ENCODE data around the gene CEACAM19. TPM values are rescaled to one million over a fixed set of nuclear protein-coding genes. Genes with fewer than 3 reads are reported as not detected.
"Not testable (repeated sequence)": the region's sequence is repeated elsewhere in the genome, so short reads cannot be mapped to it uniquely, and the experiment has no call there.

The CEACAM19 gene, protein sequence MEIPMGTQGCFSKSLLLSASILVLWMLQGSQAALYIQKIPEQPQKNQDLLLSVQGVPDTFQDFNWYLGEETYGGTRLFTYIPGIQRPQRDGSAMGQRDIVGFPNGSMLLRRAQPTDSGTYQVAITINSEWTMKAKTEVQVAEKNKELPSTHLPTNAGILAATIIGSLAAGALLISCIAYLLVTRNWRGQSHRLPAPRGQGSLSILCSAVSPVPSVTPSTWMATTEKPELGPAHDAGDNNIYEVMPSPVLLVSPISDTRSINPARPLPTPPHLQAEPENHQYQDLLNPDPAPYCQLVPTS
- total RNA-seq (2014; rRNA removed; shearing (Covaris generic)), result 0.46 and 0.59 TPM in 2 replicates
- polyA plus RNA-seq (2014; cell fraction: nucleus; rRNA removed), result 0.57 and 1.2 TPM in 2 replicates

DNA sequence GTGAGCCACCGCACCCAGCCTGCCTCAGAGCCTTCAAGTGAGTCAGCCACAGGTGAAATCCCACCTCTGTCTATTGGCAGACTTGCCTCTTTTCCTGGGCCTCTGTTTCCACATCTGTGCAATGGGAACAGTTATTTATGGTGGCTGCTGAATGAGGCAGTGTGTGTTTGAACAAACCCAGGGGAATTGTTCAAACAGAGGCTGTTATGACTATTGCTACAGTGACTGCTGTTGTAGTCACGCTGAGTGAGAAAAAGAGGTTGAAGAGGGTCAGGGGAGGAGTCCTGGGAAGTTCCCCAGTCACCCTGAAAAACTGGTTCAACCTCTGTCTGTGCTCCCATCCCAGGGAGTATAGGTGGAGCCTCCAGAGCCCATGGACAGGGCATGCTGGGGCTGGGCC is at the start of gene CEACAM19:
Gene CEACAM19 (plus strand): TSS at position 83 of the 400 bp plus-strand sequence. CDS start 450 bp downstream, outside the sequence.
- no peak for DNase-seq (ENCODE audit: extremely low read depth, low read depth)

DNA sequence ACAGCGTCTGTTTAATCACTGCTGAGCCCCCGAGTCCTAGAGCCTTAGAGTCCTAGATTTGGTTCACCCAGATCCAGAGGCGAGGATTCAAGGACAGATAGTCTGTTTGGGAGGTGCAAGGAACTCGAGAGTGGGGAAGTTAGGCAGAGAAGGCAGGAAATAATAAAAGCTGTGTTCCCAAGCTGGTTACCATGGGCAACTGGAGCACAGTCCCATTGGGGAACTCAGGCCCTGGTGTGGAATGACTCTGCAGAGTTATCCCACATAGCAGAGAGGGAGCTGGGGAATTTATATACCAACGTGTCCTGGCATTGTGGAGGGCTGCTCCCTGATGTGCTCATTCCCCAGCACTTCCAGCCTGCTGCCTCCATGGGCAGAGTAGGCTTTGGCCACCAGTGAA is 48.2 kb upstream of the CEACAM19 start:
- no peak for DNase-seq (ENCODE audit: extremely low read depth, low read depth)

DNA sequence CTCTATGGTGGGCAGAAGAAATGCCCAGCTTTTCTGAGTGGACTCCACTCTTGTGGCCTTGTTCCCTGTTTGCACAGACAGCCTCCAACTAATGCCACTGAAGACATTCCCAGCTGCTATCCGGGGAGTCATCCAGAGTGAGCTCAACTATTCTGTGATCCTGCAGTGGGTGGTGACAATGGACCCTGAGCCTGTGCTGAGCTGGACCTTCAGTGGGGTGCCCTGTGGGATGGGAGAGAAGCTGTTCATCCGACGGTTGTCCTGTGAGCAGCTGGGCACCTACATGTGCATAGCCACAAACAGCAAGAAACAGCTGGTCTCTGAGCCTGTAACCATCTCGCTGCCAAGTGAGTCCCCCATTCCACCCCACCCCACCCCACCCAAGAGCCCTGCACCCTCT is 47.7 kb upstream of the CEACAM19 start:
- DNase-seq (ENCODE audit: extremely low read depth, low read depth), result no peak

DNA sequence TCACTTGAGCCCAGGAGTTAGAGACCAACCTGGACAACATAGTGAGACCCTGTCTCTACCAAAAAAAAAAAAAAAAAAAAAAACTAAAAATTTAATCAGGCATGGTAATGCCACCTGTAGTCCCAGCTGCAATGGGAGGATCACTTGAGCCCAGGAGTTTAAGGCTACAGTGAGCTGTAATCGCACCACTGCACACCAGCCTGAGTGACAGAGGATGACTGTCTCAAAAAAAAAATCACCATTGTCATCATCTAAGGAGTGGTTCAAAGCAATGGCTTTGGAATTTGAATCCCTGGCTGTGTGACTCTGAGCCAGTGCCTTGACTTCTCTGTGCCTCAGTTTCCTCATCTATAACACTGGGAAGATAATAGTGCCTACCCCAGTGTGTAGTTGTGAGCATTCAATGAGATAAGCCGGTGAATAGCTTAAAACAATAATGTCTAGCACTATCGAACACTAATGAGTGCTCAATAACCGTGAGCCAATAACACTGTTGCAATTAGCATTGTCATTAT is 46.4 kb upstream of the CEACAM19 start:
- no peak for DNase-seq (ENCODE audit: extremely low read depth, low read depth)

DNA sequence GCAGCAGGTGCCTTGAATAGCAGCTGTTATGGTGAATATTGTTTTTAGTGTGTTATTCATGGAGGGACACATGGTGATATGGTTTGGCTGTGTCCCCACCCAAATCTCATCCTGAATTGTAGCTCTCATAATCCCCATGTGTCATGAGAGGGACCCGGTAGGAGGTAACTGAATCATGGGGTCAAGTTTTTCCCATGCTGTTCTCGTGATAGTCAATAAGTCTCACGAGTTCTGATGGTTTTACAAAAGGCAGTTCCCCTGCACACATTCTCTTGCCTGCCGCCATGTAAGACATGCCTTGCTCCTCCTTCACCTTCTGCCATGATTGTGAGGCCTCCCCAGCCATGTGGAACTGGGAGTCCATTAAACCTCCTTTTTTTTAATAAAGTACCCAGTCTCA is 45.6 kb upstream of the CEACAM19 start:
- not testable (repeated sequence) for DNase-seq (ENCODE audit: extremely low read depth, low read depth)

DNA sequence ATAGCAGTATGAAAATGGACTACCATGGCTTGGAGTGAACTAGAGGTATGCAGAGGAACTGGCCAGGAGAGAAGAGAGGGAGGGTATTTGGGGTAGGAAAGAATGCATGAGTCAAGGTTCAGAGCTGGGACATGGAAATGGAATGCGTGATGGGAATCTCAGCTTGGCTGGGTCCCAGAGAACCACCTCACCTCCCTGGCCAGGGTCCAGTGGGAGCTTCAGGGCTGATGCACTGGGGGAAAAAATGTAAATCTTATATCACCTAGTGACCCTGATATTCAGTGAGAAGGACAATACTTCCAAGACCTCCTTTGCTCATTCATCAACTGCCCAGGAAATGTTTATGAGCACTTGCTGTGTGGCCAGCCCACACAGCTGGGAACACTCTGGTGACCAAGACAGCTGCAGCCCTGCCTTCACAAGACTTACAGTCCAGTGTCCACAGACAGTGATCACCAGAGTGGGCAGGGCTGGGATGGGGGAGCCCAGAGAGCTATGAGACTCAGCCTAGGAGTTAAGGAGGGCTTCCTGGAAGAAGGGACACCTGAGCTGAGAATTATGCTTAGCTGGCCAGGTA is 45.1 kb upstream of the CEACAM19 start:
- DNase-seq (ENCODE audit: extremely low read depth, low read depth), result no peak

DNA sequence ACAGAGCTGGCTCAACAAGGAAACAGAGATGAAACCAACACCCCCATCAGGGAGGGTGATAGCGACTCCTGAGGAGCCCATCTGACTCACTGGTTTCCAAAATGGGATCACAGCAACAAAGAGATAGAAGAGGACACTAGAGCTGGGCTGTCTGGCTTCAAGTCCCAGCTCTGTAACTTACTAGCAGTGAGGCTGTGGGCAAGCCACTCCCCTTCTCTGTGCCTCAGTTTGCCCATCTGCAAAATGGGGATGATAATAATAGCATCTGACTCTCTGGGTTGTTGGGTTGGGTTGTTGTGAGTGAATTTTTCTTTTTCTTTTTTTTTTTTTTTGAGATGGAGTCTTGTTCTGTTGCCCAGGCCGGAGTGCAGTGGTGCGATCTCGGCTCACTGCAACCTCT is 43.7 kb upstream of the CEACAM19 start:
- no peak for DNase-seq (ENCODE audit: extremely low read depth, low read depth)

DNA sequence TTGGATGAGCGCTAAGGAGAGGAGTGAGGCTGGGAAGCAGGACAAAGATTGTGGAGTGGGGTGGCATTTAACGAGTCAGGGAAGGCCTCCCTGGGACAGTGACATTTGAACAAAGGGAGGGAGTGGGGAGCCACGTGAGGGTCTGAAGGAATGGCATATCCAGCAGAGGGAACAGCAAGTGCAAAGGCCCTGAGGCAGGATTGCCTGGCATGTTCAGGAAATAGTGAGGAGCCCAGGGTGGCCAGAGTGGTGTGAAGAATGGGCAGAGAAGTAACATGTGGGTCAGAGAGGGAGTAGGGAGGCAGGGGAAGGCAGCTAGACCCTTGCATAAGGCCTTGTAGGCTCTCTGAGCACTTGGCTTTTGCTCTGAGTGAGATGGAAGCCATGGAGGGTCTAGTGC is 42.5 kb upstream of the CEACAM19 start:
- no peak for DNase-seq (ENCODE audit: extremely low read depth, low read depth)

DNA sequence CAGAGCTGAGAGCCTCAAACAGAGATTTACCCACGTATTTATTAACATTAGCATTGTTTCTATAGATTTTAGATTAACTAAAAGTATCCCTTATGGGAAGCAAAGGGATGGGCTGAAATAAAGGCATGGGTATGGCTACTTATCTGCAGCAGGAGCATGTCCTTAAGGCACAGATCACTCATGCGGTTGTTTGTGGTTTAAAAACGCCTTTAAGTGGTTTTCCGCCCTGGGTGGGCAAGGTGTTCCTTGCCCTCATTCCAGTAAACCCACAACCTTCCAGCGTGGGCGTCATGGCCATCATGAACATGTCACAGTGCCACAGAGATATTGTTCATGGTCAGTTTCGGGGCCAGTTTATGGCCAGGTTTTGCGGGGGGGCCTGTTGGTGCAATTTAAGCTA is 39.7 kb upstream of the CEACAM19 start:
- DNase-seq (ENCODE audit: extremely low read depth, low read depth), result not testable (repeated sequence)

DNA sequence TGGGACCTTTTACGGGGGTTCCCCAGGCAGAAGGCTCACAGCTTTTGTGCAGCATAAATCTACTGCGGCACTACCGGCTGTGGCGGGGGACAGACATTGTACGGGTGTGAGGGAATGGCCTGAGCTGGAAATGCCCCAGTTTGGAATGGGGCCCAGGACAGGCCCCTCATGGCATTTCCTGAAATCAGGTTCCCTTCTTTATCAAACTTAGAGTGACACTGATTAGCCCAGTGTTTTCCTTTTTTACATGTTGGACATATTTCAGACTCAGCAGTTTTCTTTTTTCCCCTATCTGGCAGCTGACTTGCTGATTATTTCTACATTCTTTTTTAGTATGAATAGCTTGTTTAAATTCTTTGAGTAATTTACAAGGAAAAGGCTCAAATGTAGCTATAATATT is 37.2 kb upstream of the CEACAM19 start:
- DNase-seq (ENCODE audit: extremely low read depth, low read depth), result not testable (repeated sequence)

DNA sequence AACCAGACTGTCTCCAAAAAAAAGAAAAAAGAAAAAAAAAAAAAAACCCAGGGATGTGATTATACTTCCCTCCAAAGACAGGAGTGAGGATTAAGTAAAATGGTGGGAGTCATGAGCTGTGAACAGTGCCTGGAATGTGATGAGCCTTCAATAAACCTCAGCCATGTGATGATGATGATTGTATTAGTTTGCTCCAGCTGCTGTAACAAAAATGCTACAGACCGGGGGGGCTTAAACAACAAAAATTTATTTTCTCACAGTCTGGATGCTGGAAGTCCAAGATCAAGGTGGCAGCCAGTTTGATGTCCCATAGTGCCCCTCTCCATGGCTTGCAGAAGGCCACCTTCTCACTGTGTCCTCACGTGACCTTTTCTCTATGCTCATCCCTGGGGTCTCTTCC is 36.5 kb upstream of the CEACAM19 start:
- no peak for DNase-seq (ENCODE audit: extremely low read depth, low read depth)

DNA sequence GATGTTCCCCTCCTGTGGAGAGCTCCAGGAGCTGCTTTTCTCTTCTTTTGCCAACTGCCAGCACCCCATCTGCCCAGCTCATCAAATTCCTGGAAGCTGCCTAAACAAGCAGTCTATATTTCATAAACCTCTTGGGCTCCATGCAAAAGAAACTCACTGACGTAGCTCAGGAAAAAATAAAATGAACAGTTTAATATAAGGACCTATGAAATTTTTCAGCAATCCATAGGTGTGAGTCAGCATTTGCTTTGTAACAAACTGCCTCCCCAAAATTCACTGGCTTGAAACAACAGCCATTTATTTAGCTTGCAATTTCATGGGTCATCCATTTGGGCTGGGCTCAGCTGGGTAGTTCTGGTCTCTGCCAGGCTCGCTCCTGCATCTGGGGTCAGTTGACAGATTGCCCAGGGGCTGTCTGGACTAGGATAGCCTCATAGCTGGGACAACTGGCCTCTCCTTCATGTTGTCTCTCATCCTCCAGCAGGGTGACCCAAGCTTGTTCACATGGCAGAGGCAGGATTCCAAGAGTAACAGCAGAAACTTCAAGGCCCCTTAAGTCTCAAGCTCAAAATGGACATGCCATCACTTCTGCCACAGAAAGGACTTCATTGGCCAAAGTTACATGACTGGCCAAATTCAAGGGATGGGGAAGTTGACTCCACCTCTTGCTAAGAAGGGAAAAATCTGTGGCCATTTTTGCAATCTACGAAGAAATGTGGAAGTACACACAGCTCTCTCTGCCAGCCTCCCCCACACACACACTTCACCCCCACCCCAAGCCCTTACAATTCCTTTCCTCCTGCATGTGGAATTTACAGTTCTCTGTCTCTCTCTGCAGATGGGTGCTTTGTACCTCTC is 35.5 kb upstream of the CEACAM19 start:
- DNase-seq (ENCODE audit: extremely low read depth, low read depth), result no peak

DNA sequence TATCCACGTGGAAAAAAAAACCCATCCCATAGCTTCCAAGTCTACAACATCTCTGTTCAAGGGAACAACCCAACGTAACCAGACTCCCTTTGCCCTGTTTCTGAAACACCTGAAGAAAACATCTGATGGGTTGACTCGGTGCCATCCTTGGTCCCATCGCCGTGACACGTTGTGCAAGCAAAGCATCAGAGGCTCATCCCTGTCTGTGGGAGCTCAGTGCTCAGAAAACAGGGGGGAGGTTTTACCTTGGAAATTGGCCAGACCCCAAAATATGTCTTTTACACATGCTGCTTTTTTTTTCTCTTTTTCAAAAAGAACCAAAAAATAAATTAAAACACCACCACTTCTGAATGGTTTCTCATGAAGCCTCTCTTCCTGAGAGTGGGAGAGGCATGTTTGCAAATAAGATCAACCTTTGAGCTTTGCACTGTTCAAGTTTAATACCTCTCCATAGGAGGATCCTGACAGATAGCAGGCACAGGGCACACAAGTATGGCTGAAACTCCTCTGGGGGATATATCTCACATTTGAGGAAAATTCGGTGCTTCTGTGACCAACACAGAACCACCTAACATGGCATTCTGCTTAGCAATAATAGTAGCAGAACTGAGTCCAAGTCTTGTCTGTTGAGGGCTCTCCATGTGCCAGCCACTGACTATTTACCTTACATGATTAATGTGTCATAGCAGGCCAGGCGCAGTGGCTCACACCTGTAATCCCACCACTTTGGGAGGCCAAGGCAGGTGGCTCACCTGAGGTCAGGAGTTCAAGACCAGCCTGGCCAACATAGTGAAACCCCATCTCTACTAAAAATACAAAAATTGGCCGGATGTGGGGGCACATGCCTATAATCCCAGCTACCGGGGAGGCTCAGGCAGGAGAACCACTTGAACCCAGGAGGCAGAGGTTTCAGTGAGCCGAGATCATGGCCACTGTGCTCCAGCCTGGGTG is 34.6 kb upstream of the CEACAM19 start:
- no peak for DNase-seq (ENCODE audit: extremely low read depth, low read depth)

DNA sequence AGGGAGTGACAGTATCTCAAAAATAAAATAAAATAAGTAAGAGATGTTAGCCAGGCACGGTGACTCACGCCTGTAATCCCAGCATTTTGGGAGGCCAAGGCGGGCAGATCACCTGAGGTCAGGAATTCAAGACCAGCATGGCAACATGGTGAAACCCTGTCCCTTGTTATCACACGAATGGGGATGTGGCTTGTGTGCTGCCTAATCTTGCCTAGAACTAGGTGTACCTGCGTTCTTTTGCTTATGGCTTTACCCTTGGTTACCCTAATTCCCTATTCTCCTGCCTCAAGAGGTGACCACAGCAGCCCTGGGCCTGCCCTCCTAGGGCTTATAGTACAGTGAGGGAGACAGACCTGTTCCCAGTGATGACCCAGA is 33.9 kb upstream of the CEACAM19 start:
- DNase-seq (ENCODE audit: extremely low read depth, low read depth), result no peak

DNA sequence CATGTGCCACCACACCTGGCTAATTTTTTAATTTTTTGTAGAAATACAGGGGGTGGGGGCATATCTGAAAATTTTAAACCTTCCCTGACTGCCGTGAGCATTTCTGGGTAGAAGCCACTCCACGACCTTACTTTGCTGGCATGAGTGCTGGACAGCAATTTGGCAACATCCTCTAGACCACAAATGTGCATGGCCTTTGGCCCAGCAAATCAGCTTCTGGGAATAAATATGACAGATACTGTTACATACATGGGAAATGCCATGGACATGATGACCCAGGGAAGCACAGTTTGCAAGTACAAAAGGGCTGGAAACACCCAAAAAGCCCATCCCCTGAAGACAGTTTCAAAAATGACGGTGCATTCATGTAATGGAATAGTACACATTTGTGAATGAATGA is 30.8 kb upstream of the CEACAM19 start:
- no peak for DNase-seq (ENCODE audit: extremely low read depth, low read depth)

DNA sequence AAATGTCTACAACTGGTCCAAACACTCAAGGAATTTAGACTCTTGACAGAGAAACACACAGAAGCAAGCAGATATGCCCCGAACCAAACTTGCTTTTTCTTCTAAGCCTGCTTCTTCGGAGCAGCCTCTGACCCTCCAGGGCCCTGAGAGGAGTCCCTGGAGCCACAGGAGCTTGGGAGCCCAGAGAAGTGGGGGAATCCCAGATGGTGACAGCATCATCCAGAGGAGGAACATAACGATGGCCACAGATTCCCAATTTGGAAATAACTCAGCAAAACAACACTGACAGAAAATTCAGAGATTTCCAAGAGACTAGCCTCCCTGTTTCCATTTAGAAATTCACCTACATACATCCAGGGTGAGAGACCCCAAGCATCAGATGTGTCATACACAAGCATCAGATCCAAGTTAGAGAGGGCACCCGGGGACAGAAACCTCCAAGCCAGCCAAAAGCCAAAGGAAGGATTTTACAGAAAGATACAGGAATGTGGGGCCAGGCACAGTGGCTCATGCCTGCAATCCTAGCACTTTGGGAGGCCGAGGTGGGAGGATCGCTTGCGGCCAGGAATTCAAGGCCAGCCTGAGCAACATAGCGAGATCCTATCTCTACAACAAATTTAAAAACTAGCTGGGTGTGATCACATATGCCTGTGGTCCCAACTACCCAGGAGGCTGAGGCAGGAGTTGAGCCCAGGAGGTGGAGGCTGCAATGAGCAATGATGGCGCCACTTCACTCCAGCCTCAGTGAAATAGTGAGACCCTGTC is 29.6 kb upstream of the CEACAM19 start:
- no peak for DNase-seq (ENCODE audit: extremely low read depth, low read depth)

DNA sequence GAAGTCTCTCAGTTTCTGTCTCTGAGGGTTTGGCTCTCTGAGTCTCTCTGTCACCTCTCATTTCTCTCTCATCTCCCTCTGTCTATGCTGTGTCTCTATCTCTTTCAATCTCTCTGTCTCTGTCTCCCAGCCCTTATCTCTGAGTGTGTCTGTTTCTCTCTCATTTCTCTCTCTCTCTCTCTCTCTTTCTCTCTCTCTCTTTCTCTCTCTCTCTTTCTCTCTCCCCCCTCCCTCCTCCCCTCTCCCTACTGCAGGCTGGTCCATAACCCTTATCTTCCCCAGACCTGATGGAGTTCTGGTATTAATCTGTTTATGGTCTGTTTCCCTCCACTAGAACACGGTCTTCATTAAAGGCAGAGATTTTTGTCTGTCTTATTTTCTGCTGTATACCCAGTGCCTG is 28.9 kb upstream of the CEACAM19 start:
- no peak for DNase-seq (ENCODE audit: extremely low read depth, low read depth)

DNA sequence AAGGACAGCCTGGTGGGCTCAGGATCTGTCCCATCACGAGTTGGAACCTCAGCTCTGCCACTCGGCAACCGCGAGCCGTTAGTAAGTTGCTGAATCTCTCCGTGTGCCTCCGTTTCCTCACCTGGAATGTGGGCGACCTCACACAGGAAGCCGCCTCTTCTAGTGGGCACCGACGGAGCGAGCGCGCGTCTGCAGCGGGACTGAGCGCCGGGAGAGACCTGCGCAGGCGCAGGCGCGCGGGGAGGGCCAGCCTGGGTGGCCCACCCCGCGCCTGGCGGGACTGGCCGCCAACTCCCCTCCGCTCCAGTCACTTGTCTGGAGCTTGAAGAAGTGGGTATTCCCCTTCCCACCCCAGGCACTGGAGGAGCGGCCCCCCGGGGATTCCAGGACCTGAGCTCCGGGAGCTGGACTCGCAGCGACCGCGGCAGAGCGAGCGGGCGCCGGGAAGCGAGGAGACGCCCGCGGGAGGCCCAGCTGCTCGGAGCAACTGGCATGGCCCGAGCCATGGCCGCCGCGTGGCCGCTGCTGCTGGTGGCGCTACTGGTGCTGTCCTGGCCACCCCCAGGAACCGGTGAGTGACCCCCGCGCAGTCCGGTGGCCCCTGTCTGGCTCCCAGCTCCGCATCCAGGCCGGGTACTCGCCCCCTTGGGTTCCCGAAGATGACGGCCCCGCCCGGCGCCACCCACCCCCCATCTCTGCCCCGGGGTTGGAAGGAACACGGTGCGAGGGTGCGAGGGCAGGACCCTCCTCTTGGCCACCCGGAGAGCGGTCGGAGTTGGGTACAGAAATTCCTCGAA is 27.5 kb upstream of the CEACAM19 start, which contains the start of gene PVR:
Gene PVR (plus strand): TSS at position 306 of the 797 bp plus-strand sequence. CDS start 187 bp downstream, at position 493.
- peak; percentile 46 for DNase-seq (ENCODE audit: extremely low read depth, low read depth)

Data from NCI-H460 (cell line).